CD4-positive, alpha-beta T cell (primary cell): ENCODE results near the gene KCTD7. TPM values are rescaled to one million over a fixed set of nuclear protein-coding genes. Genes with fewer than 3 reads are reported as not detected.

Experiments used
- ATAC-seq: fragments of 200-7000 bp; cut with Tn5 transposase; one replicate; pipeline ENCODE4 v1.10.0; 2022; ENCODE audit warnings: mild to moderate bottlenecking; ENCODE audit not compliant: poor library complexity
- CTCF ChIA-PET: fragments of 350-600 bp; sonication (Branson Sonifier 250); formaldehyde crosslinking; loops from one replicate; lab custom pipeline; 2021; ENCODE audit warnings: antibody characterized with exemption, inconsistent platforms; lab: Charles Lee
- POLR2A ChIA-PET: fragments of 350-600 bp; sonication (Branson Sonifier 250); formaldehyde crosslinking; loops from one replicate; lab custom pipeline; 2021; ENCODE audit warnings: antibody characterized with exemption, inconsistent platforms; lab: Charles Lee
- DNase-seq, 14 experiments: peaks; one replicate each; pipeline ENCODE4 v3.0.0-alpha.2; 2013 to 2020; ENCODE audit warnings: mixed read lengths in 2 of 14
- H3K27ac ChIP-seq, 2 donors: one replicate each; pipeline versions ENCODE4 v1.5.1 to v1.7.0; 2013; ENCODE audit warnings: low read length in 2 of 2, low read depth in 1 of 2, mild to moderate bottlenecking in 1 of 2
- H3K27me3 ChIP-seq, 2 experiments: 1 replicate in 1 of 2; 2 replicates in 1 of 2; pipeline versions ENCODE4 v1.6.1 to v1.7.0; 2013; ENCODE audit warnings: low read length in 2 of 2, control low read depth in 1 of 2, mild to moderate bottlenecking in 1 of 2, moderate library complexity in 1 of 2; ENCODE audit not compliant: insufficient read depth in 2 of 2, control insufficient read depth in 1 of 2
- H3K36me3 ChIP-seq: one replicate; pipeline ENCODE4 v1.6.1; 2013; ENCODE audit warnings: low read length, control low read depth; ENCODE audit not compliant: insufficient read depth
- H3K4me1 ChIP-seq: one replicate; pipeline ENCODE4 v1.6.1; 2013; ENCODE audit warnings: low read length, control low read depth; ENCODE audit not compliant: insufficient read depth
- H3K4me3 ChIP-seq: one replicate; pipeline ENCODE4 v1.5.1; 2013; ENCODE audit warnings: mild to moderate bottlenecking, low read length, moderate library complexity
- H3K9me3 ChIP-seq, 2 experiments: 1 replicate in 1 of 2; 2 replicates in 1 of 2; pipeline versions ENCODE4 v1.6.1 to v1.7.0; 2013; ENCODE audit warnings: low read length in 2 of 2, mild to moderate bottlenecking in 2 of 2, control low read depth in 1 of 2, moderate library complexity in 1 of 2; ENCODE audit not compliant: control insufficient read depth in 1 of 2, insufficient read depth in 1 of 2
- H3K27ac Mint-ChIP-seq: one replicate; pipeline ENCODE4 v1.8.0; 2020; ENCODE audit warnings: mixed read lengths
- H3K27me3 Mint-ChIP-seq: one replicate; pipeline ENCODE4 v1.8.0; 2021; ENCODE audit warnings: mixed read lengths
- H3K36me3 Mint-ChIP-seq: one replicate; pipeline ENCODE4 v1.8.0; 2021; ENCODE audit warnings: low read depth, mixed read lengths
- H3K4me1 Mint-ChIP-seq: one replicate; pipeline ENCODE4 v1.8.0; 2021; ENCODE audit warnings: low read depth, mixed read lengths
- H3K4me3 Mint-ChIP-seq: one replicate; pipeline ENCODE4 v1.8.0; 2020; ENCODE audit warnings: mild to moderate bottlenecking, mixed read lengths
- H3K9me3 Mint-ChIP-seq: one replicate; pipeline ENCODE4 v1.8.0; 2020; ENCODE audit warnings: mixed read lengths
- CTCF ChIP-seq: fragments of 200-600 bp; IDR thresholded peaks from one replicate; pipeline ENCODE4 v1.8.0; 2022; ENCODE audit warnings: antibody characterized with exemption, mild to moderate bottlenecking
- intact Hi-C, 2 experiments: fragments of 100-400 bp; cut with DNase I in 1 of 2; cut with micrococcal nuclease in 1 of 2; formaldehyde crosslinking; loops; one replicate each; pipeline versions ENCODE4 v1.15.1 to v1.9.0; 2023 to 2025; cut with DNase I, micrococcal nuclease
- total RNA-seq, 174 experiments: library from RNA in 2 of 174; stranded (reverse) in 2 of 174; gene quantifications; one replicate each; pipeline ENCODE4 v1.2.3 and lab custom pipeline; 2021 to 2026

The KCTD7 gene
- total RNA-seq, 2 experiments from 2014 or later, result 15.2 TPM

GRCh38 chr7:66639773-66640172, 11.1 kb downstream of the KCTD7 start:
- Histone ChIP-seq H3K27ac (no peak overlapping the region), H3K4me3 (no peak overlapping the region), H3K9me3 (no peaks in the 10 kb centered on the region), H3K36me3 (peaks cover 81% of the 10 kb centered on the region), H3K4me1 (no peaks in the 10 kb centered on the region), H3K27me3 (no peaks in the 10 kb centered on the region)
- Mint-ChIP-seq H3K4me3 (no peak overlapping the region), H3K27ac (no peak overlapping the region), H3K36me3 (peaks cover 88% of the 10 kb centered on the region), H3K4me1 (peaks cover 21% of the 10 kb centered on the region), H3K9me3 (no peaks in the 10 kb centered on the region), H3K27me3 (no peaks in the 10 kb centered on the region)
- CTCF ChIA-PET, result no interaction called here
- no peak for ATAC-seq
- POLR2A ChIA-PET, result interaction anchor here (0.9 kb wide), 1 partner anchor 14 kb away, joined by 3 read pairs; no protein-coding TSS in a partner anchor
- no peak for DNase-seq
- intact Hi-C loops, result loop anchor here in 1 of 2 experiments (5.0 kb wide), 2 partner anchors 33 to 82 kb away; no protein-coding TSS in a partner anchor
- TF ChIP-seq CTCF, result no peak

GRCh38 chr7:66640802-66641525, 12.3 kb downstream of the KCTD7 start:
- Mint-ChIP-seq H3K36me3 (peaks cover 96% of the 10 kb centered on the region), H3K27ac (peak overlapping the region; percentile 56), H3K9me3 (no peaks in the 10 kb centered on the region), H3K4me3 (no peak overlapping the region), H3K4me1 (peaks cover 21% of the 10 kb centered on the region), H3K27me3 (no peaks in the 10 kb centered on the region)
- H3K36me3 ChIP-seq, result peaks cover 86% of the 10 kb centered on the region
- DNase-seq (no peak), ATAC-seq (no peak)
- H3K4me1 ChIP-seq, result no peaks in the 10 kb centered on the region
- H3K27me3 ChIP-seq, result no peaks in the 10 kb centered on the region
- H3K27ac ChIP-seq, result no peak overlapping the region
- TF ChIP-seq CTCF, result no peak
- no peak overlapping the region for H3K4me3 ChIP-seq
- H3K9me3 ChIP-seq, result no peaks in the 10 kb centered on the region
- ChIA-PET CTCF (no interaction called here), POLR2A (interaction anchor here (1.5 kb wide), 1 partner anchor 9 kb away, joined by 4 read pairs; no protein-coding TSS in a partner anchor)
- intact Hi-C loops, result loop anchor here in 1 of 2 experiments (5.0 kb wide), 1 partner anchor 84 kb away; no protein-coding TSS in a partner anchor

GRCh38 chr7:66641526-66641871, 12.8 kb downstream of the KCTD7 start:
- intact Hi-C loops, result loop anchor here in 1 of 2 experiments (5.0 kb wide), 1 partner anchor 84 kb away; no protein-coding TSS in a partner anchor
- no peaks in the 10 kb centered on the region for H3K27me3 Mint-ChIP-seq
- no peak for TF ChIP-seq CTCF
- H3K36me3 Mint-ChIP-seq, result peaks cover 92% of the 10 kb centered on the region
- no peak overlapping the region for H3K27ac ChIP-seq
- no peak for ATAC-seq
- peaks cover 21% of the 10 kb centered on the region for H3K4me1 Mint-ChIP-seq
- no peaks in the 10 kb centered on the region for H3K4me1 ChIP-seq
- no peak overlapping the region for H3K4me3 Mint-ChIP-seq
- ChIA-PET POLR2A (interaction anchor here (0.7 to 1.5 kb wide), 2 partner anchors 10 to 13 kb away, joined by 3 to 4 read pairs; no protein-coding TSS in a partner anchor), CTCF (no interaction called here)
- no peak for DNase-seq
- H3K27me3 ChIP-seq, result no peaks in the 10 kb centered on the region
- H3K9me3 Mint-ChIP-seq, result no peaks in the 10 kb centered on the region
- H3K27ac Mint-ChIP-seq, result no peak overlapping the region
- no peak overlapping the region for H3K4me3 ChIP-seq
- H3K9me3 ChIP-seq, result no peaks in the 10 kb centered on the region
- H3K36me3 ChIP-seq, result peaks cover 87% of the 10 kb centered on the region
